ENCODE results near the gene UTS2B. TPM values are rescaled to one million over a fixed set of nuclear protein-coding genes. Genes with fewer than 3 reads are reported as not detected.
"Not testable (repeated sequence)": the region's sequence is repeated elsewhere in the genome, so short reads cannot be mapped to it uniquely, and the experiment has no call there.

UTS2B gene
- total RNA-seq, 1 donor from 2014 or later = 0.70 TPM

DNA sequence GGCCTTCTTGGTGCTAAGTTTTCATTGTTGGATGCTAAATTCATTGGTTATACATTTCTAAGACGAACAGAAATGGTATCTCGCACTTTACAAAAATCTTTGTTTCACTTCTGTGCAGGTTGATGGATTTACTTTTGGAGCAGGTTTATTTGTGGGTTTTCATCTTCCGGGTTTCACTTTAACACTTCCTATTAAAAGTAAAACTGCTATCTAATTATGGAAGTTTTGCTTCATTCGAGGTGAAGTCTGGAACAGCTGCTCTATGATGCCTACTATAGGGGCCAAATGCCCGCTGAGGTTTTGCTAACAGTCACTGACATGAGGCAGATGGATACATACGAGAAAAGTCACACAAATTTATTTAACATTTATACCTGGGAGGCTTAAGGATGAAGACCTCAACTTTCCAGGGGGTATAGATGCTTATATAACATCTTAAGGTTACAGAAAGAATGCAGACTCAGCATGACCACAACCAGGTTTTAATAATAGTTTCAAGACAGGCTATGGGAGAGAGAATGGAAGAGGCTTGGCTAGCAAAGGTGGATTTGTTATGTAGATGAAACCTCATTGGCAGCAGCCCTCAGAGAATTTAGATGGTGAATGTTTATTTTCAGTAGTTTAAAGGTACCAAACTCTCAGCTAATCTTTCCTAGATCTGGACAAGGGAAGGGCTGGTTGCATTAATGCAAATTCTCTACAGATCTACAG lies 77.1 kb downstream of the UTS2B start:
- H3K9me3 Mint-ChIP-seq = no peaks in the 10 kb centered on the region
- H3K36me3 Mint-ChIP-seq (ENCODE audit: low read depth) = no peaks in the 10 kb centered on the region
- TF ChIP-seq, protein P1, sequence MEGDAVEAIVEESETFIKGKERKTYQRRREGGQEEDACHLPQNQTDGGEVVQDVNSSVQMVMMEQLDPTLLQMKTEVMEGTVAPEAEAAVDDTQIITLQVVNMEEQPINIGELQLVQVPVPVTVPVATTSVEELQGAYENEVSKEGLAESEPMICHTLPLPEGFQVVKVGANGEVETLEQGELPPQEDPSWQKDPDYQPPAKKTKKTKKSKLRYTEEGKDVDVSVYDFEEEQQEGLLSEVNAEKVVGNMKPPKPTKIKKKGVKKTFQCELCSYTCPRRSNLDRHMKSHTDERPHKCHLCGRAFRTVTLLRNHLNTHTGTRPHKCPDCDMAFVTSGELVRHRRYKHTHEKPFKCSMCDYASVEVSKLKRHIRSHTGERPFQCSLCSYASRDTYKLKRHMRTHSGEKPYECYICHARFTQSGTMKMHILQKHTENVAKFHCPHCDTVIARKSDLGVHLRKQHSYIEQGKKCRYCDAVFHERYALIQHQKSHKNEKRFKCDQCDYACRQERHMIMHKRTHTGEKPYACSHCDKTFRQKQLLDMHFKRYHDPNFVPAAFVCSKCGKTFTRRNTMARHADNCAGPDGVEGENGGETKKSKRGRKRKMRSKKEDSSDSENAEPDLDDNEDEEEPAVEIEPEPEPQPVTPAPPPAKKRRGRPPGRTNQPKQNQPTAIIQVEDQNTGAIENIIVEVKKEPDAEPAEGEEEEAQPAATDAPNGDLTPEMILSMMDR (conservative IDR thresholded peaks at IDR 0.05) = no peak
- no peak overlapping the region for H3K4me3 Mint-ChIP-seq
- H3K4me1 Mint-ChIP-seq = peaks cover 2% of the 10 kb centered on the region
- no peak for DNase-seq (ENCODE audit: low read depth, low spot score)
- no peaks in the 10 kb centered on the region for H3K27me3 Mint-ChIP-seq (ENCODE audit: low read depth)
- no peak overlapping the region for H3K27ac Mint-ChIP-seq (ENCODE audit: unreplicated experiment)

DNA sequence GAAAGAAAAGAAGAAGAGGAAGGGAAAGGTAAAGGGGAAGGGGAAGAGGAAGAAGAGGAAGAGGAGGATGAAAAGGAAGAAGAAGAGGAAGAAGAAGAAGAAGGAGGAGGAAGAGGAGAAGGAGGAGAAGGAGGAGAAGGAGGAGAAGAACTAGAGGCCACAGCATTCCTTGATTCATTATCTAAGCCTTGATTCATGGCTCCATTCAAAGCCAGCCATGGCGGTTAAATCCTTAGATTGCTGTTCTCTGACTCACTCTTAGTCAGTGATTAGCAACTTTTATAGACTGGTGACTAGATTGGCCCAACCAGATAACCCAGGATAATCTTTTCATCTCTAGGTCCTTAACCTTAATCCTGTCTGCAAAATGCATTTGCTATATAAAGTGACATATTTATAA lies 83.7 kb downstream of the UTS2B start:
- no peaks in the 10 kb centered on the region for H3K9me3 Mint-ChIP-seq
- H3K27ac Mint-ChIP-seq (ENCODE audit: unreplicated experiment) = no peak overlapping the region
- no peaks in the 10 kb centered on the region for H3K4me1 Mint-ChIP-seq
- TF ChIP-seq, protein P1 (conservative IDR thresholded peaks at IDR 0.05) = no peak
- DNase-seq (ENCODE audit: low read depth, low spot score) = no peak
- no peak overlapping the region for H3K4me3 Mint-ChIP-seq
- H3K27me3 Mint-ChIP-seq (ENCODE audit: low read depth) = no peaks in the 10 kb centered on the region
- no peaks in the 10 kb centered on the region for H3K36me3 Mint-ChIP-seq (ENCODE audit: low read depth)

DNA sequence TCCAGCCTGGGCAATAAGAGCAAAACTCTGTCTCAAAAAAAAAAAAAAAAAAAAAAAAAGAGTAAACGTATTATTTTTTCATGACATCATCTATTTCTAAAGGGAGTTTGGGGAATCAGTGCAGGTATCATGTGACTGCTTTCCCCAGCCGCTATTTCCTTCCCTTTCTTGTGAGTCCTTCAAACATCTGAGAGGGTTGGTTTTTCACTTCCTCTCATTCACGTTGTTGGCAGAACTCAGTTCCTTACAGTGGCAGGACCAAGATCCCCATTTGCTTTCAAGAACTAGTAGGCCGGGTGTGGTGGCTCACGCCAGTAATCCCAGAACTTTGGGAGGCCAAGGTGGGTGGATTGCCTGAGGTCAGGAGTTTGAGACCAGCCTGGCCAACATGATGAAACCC lies 84.3 kb downstream of the UTS2B start:
- H3K36me3 Mint-ChIP-seq (ENCODE audit: low read depth); DNase-seq (ENCODE audit: low read depth, low spot score); H3K27me3 Mint-ChIP-seq (ENCODE audit: low read depth); H3K4me3 Mint-ChIP-seq; H3K9me3 Mint-ChIP-seq; H3K4me1 Mint-ChIP-seq; H3K27ac Mint-ChIP-seq (ENCODE audit: unreplicated experiment): not testable (repeated sequence)

DNA sequence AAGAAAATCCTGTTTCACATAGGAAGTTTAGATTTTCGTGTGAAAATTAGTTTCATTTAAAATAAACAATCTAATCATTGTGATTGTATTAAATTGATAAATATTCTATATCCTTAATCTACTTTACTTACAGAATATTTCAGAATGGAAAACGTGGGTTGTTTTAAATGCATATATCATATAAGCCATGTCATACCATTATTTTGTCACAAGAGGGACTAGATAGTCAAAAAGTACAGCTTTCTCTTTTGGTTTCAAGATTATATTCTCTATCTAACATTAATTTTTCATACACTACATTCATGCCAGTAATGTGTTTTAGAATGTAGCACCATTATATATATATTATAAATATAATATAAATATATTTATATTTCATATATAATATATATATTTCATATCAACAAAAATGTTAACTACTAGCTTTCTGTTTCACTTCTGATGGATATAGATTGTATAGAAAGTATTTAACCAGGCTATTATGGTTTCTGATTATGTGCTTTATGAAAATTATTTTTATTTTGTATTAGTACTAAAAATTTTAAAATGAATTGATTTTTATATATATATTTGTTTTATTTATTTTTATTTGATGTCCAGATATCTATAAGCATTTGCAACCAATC lies 86.0 kb downstream of the UTS2B start:
- no peak for DNase-seq (ENCODE audit: low read depth, low spot score)
- H3K36me3 Mint-ChIP-seq (ENCODE audit: low read depth) = no peaks in the 10 kb centered on the region
- no peaks in the 10 kb centered on the region for H3K4me1 Mint-ChIP-seq
- no peak overlapping the region for H3K27ac Mint-ChIP-seq (ENCODE audit: unreplicated experiment)
- no peaks in the 10 kb centered on the region for H3K27me3 Mint-ChIP-seq (ENCODE audit: low read depth)
- no peaks in the 10 kb centered on the region for H3K9me3 Mint-ChIP-seq
- TF ChIP-seq, protein P1 (conservative IDR thresholded peaks at IDR 0.05) = peak; percentile 72
- no peak overlapping the region for H3K4me3 Mint-ChIP-seq

DNA sequence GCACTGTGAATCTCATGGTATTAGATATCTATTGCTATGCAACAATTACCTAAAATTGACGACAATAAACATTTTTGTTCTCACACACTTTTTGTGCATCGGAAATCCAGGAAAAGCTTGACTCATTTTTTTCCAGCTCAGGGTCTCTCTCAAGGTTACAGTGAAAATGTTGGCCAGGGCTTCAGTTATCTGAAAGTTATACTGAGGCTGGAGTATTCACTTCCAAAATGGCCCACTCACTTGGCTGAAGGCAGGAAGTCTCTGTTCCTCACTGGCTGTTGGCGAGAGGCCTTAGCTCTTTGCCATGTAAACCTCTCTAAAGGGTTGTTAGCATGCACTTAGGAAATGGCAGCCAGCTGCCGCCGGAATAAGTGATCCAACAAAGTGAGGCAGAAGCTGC lies 89.8 kb downstream of the UTS2B start:
- no peak for DNase-seq (ENCODE audit: low read depth, low spot score)
- Mint-ChIP-seq H3K27me3 (ENCODE audit: low read depth) (no peaks in the 10 kb centered on the region), H3K36me3 (ENCODE audit: low read depth) (no peaks in the 10 kb centered on the region), H3K27ac (ENCODE audit: unreplicated experiment) (no peak overlapping the region), H3K9me3 (no peaks in the 10 kb centered on the region), H3K4me3 (no peak overlapping the region), H3K4me1 (peaks cover 15% of the 10 kb centered on the region)
- TF ChIP-seq, protein P1 (conservative IDR thresholded peaks at IDR 0.05) = no peak

DNA sequence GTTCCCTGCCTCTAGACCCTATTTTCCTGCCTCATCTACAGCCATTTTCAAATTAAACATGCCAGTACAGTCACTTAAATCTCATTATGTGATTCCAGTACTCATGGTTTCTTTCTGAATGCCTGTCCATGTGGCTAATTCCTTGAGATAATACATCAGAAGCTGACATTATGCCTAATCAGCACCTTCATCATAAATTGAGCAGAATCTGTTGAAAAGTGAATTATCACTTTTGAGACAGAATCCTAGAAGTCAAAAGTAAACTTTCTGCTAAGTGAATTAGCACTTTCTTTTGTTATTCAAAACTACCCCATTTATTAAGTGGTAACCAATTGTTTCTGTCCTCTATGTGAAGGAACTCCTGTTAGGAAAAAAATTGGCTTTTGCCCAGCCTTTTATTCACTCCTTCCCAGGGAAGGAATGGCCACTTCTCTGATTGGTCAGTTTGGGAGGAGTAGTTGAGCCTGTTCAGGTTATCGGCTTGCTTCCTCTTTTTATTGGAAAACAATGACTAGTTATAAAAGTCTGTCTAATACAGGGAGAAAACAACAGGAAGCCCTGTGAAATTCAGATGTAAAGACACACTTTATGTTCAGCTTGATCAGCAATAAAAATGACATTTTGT lies 90.8 kb downstream of the UTS2B start:
- Mint-ChIP-seq H3K4me1 (peaks cover 17% of the 10 kb centered on the region), H3K27ac (ENCODE audit: unreplicated experiment) (no peak overlapping the region), H3K27me3 (ENCODE audit: low read depth) (no peaks in the 10 kb centered on the region), H3K9me3 (no peaks in the 10 kb centered on the region), H3K36me3 (ENCODE audit: low read depth) (no peaks in the 10 kb centered on the region), H3K4me3 (no peak overlapping the region)
- TF ChIP-seq, protein P1 (conservative IDR thresholded peaks at IDR 0.05) = no peak
- no peak for DNase-seq (ENCODE audit: low read depth, low spot score)

Measured in neural crest cell (in vitro differentiated cells).